ENCODE measurements around the gene PCYT1A. TPM values are rescaled to one million over a fixed set of nuclear protein-coding genes. Genes with fewer than 3 reads are reported as not detected.

The PCYT1A gene
- polyA plus RNA-seq, 1 donor (not counting 4 experiments of a cell fraction or from before 2014, with no cell fraction given), result 108 TPM

- no peaks in the 10 kb centered on the region for H4K20me1 ChIP-seq (ENCODE audit: control insufficient read depth, extremely low read depth, insufficient read depth, low read length)
- dilution Hi-C loops (cut with MboI; ENCODE audit: extremely low pct_ligation_motif_present, low sequenced_read_pairs), result no loop called here
- H3K4me3 ChIP-seq (ENCODE audit: control insufficient read depth in 2 of 3, extremely low read depth in 1 of 3, insufficient read depth in 2 of 3, low read depth in 1 of 3, low read length in 3 of 3), result no peak overlapping the region
- H3K9ac ChIP-seq (ENCODE audit: control insufficient read depth, extremely low read depth, insufficient read depth, low read length), result no peak overlapping the region
- TF ChIP-seq CTCF (optimal IDR thresholded peaks at IDR 0.05 in 1 of 3, IDR thresholded peaks at IDR 0.05 in 1 of 3, conservative IDR thresholded peaks at IDR 0.05 in 1 of 3; ENCODE audit: extremely low read depth in 1 of 3, insufficient read depth in 2 of 3, low read length in 3 of 3), result no peak
- no peak for TF ChIP-seq EZH2 (IDR thresholded peaks at IDR 0.05; ENCODE audit: low read length)
- no peaks in the 10 kb centered on the region for H3K9me1 ChIP-seq (ENCODE audit: control insufficient read depth, extremely low read depth, insufficient read depth, low read length)
- H3K4me1 ChIP-seq (ENCODE audit: control insufficient read depth, extremely low read depth, insufficient read depth, low read length), result peaks cover 17% of the 10 kb centered on the region
- H3K9me3 ChIP-seq (ENCODE audit: control insufficient read depth, low read depth, low read length), result no peaks in the 10 kb centered on the region
- no peak overlapping the region for H3K4me2 ChIP-seq (ENCODE audit: control insufficient read depth, extremely low read depth, insufficient read depth, low read depth, low read length)
- H3K27ac ChIP-seq (ENCODE audit: control insufficient read depth, insufficient read depth, low read length), result no peak overlapping the region
- FAIRE-seq (no peak), DNase-seq (ENCODE audit: low read depth, low spot score) (no peak)
- no peaks in the 10 kb centered on the region for H3K79me2 ChIP-seq (ENCODE audit: control insufficient read depth, insufficient read depth, low read length)
- H3K36me3 ChIP-seq (ENCODE audit: control insufficient read depth in 2 of 2, extremely low read depth in 1 of 2, insufficient read depth in 2 of 2, low read length in 2 of 2), result peaks cover 0 to 7% of the 10 kb centered on the region in 2 experiments
- H2AFZ ChIP-seq (ENCODE audit: control insufficient read depth, low read length), result no peak overlapping the region
- H3K27me3 ChIP-seq (ENCODE audit: control insufficient read depth, extremely low read depth, insufficient read depth, low read length), result no peaks in the 10 kb centered on the region
Measured at GRCh38 chr3:196323016-196323415, 35.5 kb upstream of the PCYT1A start.

- H3K4me3 ChIP-seq (ENCODE audit: control insufficient read depth in 2 of 3, extremely low read depth in 1 of 3, insufficient read depth in 2 of 3, low read depth in 1 of 3, low read length in 3 of 3), result no peak overlapping the region
- no peaks in the 10 kb centered on the region for H3K9me1 ChIP-seq (ENCODE audit: control insufficient read depth, extremely low read depth, insufficient read depth, low read length)
- peaks cover 0 to 7% of the 10 kb centered on the region in 2 experiments for H3K36me3 ChIP-seq (ENCODE audit: control insufficient read depth in 2 of 2, extremely low read depth in 1 of 2, insufficient read depth in 2 of 2, low read length in 2 of 2)
- DNase-seq (ENCODE audit: low read depth, low spot score) (no peak), FAIRE-seq (no peak)
- H3K9ac ChIP-seq (ENCODE audit: control insufficient read depth, extremely low read depth, insufficient read depth, low read length), result no peak overlapping the region
- H3K27me3 ChIP-seq (ENCODE audit: control insufficient read depth, extremely low read depth, insufficient read depth, low read length), result no peaks in the 10 kb centered on the region
- dilution Hi-C loops (cut with MboI; ENCODE audit: extremely low pct_ligation_motif_present, low sequenced_read_pairs), result no loop called here
- no peak overlapping the region for H3K4me2 ChIP-seq (ENCODE audit: control insufficient read depth, extremely low read depth, insufficient read depth, low read depth, low read length)
- no peaks in the 10 kb centered on the region for H4K20me1 ChIP-seq (ENCODE audit: control insufficient read depth, extremely low read depth, insufficient read depth, low read length)
- peaks cover 26% of the 10 kb centered on the region for H3K4me1 ChIP-seq (ENCODE audit: control insufficient read depth, extremely low read depth, insufficient read depth, low read length)
- no peak overlapping the region for H3K27ac ChIP-seq (ENCODE audit: control insufficient read depth, insufficient read depth, low read length)
- no peaks in the 10 kb centered on the region for H3K9me3 ChIP-seq (ENCODE audit: control insufficient read depth, low read depth, low read length)
- H2AFZ ChIP-seq (ENCODE audit: control insufficient read depth, low read length), result no peak overlapping the region
- H3K79me2 ChIP-seq (ENCODE audit: control insufficient read depth, insufficient read depth, low read length), result peaks cover 7% of the 10 kb centered on the region
- TF ChIP-seq EZH2 (IDR thresholded peaks at IDR 0.05; ENCODE audit: low read length) (no peak), CTCF (optimal IDR thresholded peaks at IDR 0.05 in 1 of 3, IDR thresholded peaks at IDR 0.05 in 1 of 3, conservative IDR thresholded peaks at IDR 0.05 in 1 of 3; ENCODE audit: extremely low read depth in 1 of 3, insufficient read depth in 2 of 3, low read length in 3 of 3) (no peak)
Measured at GRCh38 chr3:196321162-196321561, 33.6 kb upstream of the PCYT1A start.

Measured in keratinocyte (primary cell).